NCI-H2107 treated with DMSO at 0.1 percent for 48 hours (cell line): ENCODE measurements around the gene PLCD1.

Experiments used
- DNase-seq: peaks from one replicate; lab custom pipeline; 2025; ENCODE audit not compliant: unreplicated experiment; lab: John Stamatoyannopoulos, UW

The PLCD1 gene

GRCh38 chr3:38017445-38018295 lies 11.8 kb downstream of the PLCD1 start:
- DNase-seq = no peak

GRCh38 chr3:38016847-38017444 lies 12.5 kb downstream of the PLCD1 start:
- DNase-seq = no peak

GRCh38 chr3:38016410-38016809 lies 13.0 kb downstream of the PLCD1 start:
- DNase-seq = no peak

GRCh38 chr3:38015984-38016383 lies 13.5 kb downstream of the PLCD1 start:
- DNase-seq = no peak

DNA sequence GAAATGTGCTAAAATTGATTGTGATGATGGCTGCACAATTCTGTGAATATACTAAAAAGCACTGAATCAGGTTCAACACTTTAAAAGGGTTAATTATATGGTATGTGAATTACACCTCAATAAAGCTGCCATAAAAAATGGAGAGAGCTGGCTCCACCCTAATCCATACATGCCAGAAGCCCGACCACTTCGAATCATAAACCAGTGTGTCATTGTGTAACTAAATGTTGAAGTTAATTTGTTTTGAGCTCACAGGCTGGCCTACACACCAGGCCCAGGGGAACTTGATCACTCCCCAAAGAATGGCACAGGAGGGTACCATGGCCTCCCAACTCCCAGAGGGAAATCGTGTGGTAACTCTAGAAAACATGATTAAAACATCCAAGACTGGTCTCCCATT lies 14.0 kb downstream of the PLCD1 start:
- no peak for DNase-seq

- no peak for DNase-seq
These were observed 18.3 kb downstream of the PLCD1 start for GRCh38 chr3:38011111-38011510.

DNA sequence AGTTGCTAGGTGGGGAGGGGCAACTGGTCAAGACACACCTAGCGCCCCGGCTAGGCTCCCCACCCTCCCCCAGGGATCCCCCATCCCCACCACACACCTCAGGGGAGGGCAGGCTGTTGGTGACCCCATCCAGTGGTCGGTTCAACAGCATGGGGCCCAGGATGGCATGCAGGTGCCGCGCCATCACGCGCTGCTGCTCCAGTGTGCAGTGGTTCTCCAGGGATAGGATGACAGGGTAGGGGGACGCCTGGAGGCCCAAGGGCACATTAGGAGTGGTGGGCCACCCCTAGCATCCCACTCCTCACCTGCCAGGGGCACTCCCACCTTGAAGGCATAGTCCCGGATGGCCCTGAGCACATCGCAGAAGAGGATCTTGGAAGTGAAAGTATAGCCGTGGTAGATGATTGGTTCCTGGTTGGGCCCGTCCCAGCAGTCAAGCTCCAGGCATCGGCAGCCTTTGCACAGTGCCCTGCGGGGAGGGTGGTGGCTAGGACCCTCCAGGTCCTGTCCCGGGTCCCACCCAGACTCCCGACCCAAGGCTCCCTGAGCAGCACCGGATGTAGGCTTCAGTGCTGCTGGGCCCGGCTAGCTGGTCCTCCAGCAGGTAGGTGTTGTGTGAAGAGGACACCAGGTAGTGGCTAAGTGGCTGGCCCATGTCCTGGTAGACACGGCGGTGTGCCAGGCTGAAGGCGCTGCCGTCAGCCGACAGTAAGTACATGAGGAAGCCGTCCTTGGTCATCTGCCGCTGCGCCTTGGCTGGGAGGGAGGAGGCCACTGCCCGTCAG lies 19.4 kb downstream of the PLCD1 start:
- no peak for DNase-seq

GRCh38 chr3:38008971-38009580 lies 20.4 kb downstream of the PLCD1 start:
- no peak for DNase-seq

GRCh38 chr3:38008191-38008701 lies 21.2 kb downstream of the PLCD1 start:
- DNase-seq = no peak

DNA sequence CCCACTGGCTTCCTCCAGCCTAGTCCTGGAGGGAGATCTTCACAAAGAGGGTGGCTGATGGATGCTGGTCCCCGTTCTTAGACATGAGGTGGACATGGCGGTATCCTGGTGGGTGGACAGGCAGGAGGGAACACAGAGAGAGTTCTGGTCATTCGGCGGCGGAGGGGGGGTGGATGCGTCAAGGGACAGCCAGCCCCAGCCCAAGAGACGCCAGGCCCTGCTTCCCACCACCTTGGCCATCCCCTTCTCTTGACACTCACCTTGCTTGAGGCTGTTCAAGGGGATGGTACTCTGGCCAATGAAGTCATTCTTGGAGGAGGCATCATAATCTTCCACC lies 21.7 kb downstream of the PLCD1 start:
- no peak for DNase-seq

GRCh38 chr3:38006445-38006995 lies 22.9 kb downstream of the PLCD1 start:
- DNase-seq = no peak

- no peak for DNase-seq
These were observed 23.4 kb downstream of the PLCD1 start for GRCh38 chr3:38006031-38006430.

GRCh38 chr3:38005076-38006020 lies 24.1 kb downstream of the PLCD1 start:
- no peak for DNase-seq

- peak; percentile 24 for DNase-seq
These were observed 24.9 kb downstream of the PLCD1 start for GRCh38 chr3:38004415-38005075.

GRCh38 chr3:38003817-38004414 lies 25.5 kb downstream of the PLCD1 start:
- DNase-seq = no peak

DNA sequence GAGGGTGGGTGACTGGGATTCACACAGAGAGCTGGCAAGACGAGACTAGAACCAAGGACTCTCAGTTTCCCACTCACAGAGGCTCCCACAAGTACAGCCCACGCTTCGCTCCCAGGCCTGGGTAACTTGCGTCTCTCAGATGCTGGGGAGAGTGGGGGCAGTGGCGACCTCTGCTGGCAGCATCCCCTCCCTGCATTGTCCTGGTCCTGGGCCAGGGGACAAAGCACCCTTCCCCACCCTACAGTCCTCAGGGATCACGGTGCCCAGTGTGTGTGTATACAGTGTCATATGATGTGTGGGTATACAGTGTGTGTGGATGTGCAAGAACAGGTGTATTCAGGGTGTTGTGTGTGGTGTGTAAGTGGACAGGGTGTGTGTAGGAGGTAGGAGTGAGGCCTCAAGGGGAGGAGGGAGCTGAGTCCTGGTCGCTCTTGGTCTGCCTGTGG lies 26.0 kb downstream of the PLCD1 start:
- DNase-seq = no peak

DNA sequence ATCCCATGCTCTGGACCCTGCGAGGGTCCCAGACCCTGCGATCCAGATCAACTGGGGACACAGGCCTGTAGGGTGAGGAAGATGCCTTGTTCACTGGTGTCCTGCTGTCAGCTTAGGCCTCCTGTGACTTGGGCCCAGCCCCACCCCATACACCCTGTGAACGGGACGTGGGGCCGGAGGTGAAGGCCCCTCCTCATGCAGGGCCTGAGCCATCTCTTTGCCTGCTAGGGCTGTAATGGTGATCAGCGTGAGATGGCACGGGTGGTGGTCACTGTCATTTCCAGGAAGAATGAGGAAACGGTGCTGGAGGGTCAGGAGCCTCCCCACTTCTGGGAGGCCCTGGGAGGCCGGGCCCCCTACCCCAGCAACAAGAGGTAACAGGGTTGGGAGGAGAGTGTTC lies 26.5 kb downstream of the PLCD1 start:
- DNase-seq = no peak

DNA sequence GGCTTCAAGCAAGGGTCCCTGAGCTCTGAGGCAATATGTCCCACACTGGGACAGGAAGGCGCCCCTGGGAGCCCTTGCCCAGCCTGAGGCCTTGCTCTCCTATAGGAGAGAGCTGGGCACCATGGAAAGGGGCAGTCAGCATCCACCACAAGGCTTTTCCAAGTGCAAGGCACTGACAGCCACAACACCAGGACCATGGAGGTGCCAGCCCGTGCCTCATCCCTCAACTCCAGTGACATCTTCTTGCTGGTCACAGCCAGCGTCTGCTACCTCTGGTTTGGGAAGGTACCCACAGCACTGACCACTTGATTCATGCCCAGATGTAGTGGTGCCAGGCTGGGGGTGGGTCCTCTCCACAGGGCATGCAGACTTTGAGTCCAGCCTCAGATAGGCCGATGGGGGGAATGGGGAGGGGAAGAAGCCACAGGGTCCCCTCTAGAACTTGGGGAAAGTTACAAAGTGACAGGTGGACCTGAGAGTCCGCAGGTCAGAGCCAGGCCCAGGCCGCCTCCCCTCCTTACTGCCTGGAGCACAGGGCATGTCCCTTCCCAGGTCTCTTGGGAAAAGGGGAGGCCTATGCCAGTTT lies 27.1 kb downstream of the PLCD1 start:
- DNase-seq = no peak
